ENCODE data around the gene EIF5B.

Gene EIF5B

GRCh38 chr2:99373144-99373543 lies 36.0 kb downstream of the EIF5B start:
- no peak for DNase-seq (ENCODE audit: low spot score)

- DNase-seq (ENCODE audit: low spot score): no peak
Measured at GRCh38 chr2:99374747-99375146, 37.6 kb downstream of the EIF5B start.

- DNase-seq (ENCODE audit: low spot score): no peak
Measured at GRCh38 chr2:99376254-99376864, 39.2 kb downstream of the EIF5B start.

- no peak for DNase-seq (ENCODE audit: low spot score)
Measured at GRCh38 chr2:99377879-99378278, 40.7 kb downstream of the EIF5B start.

GRCh38 chr2:99380376-99381010 lies 43.3 kb downstream of the EIF5B start:
- DNase-seq (ENCODE audit: low spot score): no peak

- no peak for DNase-seq (ENCODE audit: low spot score)
Measured at GRCh38 chr2:99382143-99382542, 45.0 kb downstream of the EIF5B start.

- no peak for DNase-seq (ENCODE audit: low spot score)
Measured at GRCh38 chr2:99386011-99386410, 48.8 kb downstream of the EIF5B start.

GRCh38 chr2:99388892-99389291 lies 51.7 kb downstream of the EIF5B start:
- DNase-seq (ENCODE audit: low spot score): no peak

GRCh38 chr2:99389371-99389770 lies 52.2 kb downstream of the EIF5B start:
- DNase-seq (ENCODE audit: low spot score): peak; percentile 43

GRCh38 chr2:99389946-99390345 lies 52.8 kb downstream of the EIF5B start:
- DNase-seq (ENCODE audit: low spot score): no peak

- DNase-seq (ENCODE audit: low spot score): no peak
Measured at GRCh38 chr2:99395589-99396130, 58.5 kb downstream of the EIF5B start.

GRCh38 chr2:99397266-99397920 lies 60.2 kb downstream of the EIF5B start:
- no peak for DNase-seq (ENCODE audit: low spot score)

GRCh38 chr2:99398303-99398702 lies 61.1 kb downstream of the EIF5B start:
- no peak for DNase-seq (ENCODE audit: low spot score)

- DNase-seq (ENCODE audit: low spot score): no peak
Measured at GRCh38 chr2:99399063-99399462, 61.9 kb downstream of the EIF5B start.

GRCh38 chr2:99399795-99400194 lies 62.6 kb downstream of the EIF5B start:
- DNase-seq (ENCODE audit: low spot score): no peak

- no peak for DNase-seq (ENCODE audit: low spot score)
Measured at GRCh38 chr2:99401841-99402240, 64.7 kb downstream of the EIF5B start.

GRCh38 chr2:99403084-99403483 lies 65.9 kb downstream of the EIF5B start:
- DNase-seq (ENCODE audit: low spot score): no peak

GRCh38 chr2:99403524-99403923 lies 66.3 kb downstream of the EIF5B start:
- DNase-seq (ENCODE audit: low spot score): no peak

GRCh38 chr2:99404039-99404796 lies 67.0 kb downstream of the EIF5B start:
- DNase-seq (ENCODE audit: low spot score): no peak

GRCh38 chr2:99404797-99405669 lies 67.8 kb downstream of the EIF5B start:
- no peak for DNase-seq (ENCODE audit: low spot score)

- DNase-seq (ENCODE audit: low spot score): no peak
Measured at GRCh38 chr2:99406137-99406536, 68.9 kb downstream of the EIF5B start.

- no peak for DNase-seq (ENCODE audit: low spot score)
Measured at GRCh38 chr2:99410276-99410675, 73.1 kb downstream of the EIF5B start.

Measured in AG20443 (cell line).